K562 (cell line): ENCODE data around the gene DDIT3. TPM values are rescaled to one million over a fixed set of nuclear protein-coding genes. Genes with fewer than 3 reads are reported as not detected.

Source experiments
- BHLHE40 ChIP-seq: IDR thresholded peaks from 2 replicates; pipeline ENCODE4 v1.6.1; 2011; ENCODE audit warnings: low read length, improper control_type of control experiment
- CCAR2 ChIP-seq: fragments of 200-400 bp; formaldehyde crosslinking; IDR thresholded peaks from 2 replicates; pipeline ENCODE4 v1.6.1; 2017; ENCODE audit warnings: mild to moderate bottlenecking, low read depth, low read length
- FOXK2 ChIP-seq, 2 experiments: fragments of 450-650 bp; IDR thresholded peaks in 1 of 2; conservative IDR thresholded peaks in 1 of 2; 2 replicates each; pipeline ENCODE4 v1.6.1; 2016; ENCODE audit warnings: low read depth in 2 of 2, mild to moderate bottlenecking in 1 of 2
- NCOR1 ChIP-seq: fragments of 450-650 bp; IDR thresholded peaks from 2 replicates; pipeline ENCODE4 v1.6.1; 2016; ENCODE audit warnings: mild to moderate bottlenecking, moderate library complexity
- NFATC3 ChIP-seq: fragments of 450-650 bp; IDR thresholded peaks from 2 replicates; pipeline ENCODE4 v1.6.1; 2017; ENCODE audit warnings: mild to moderate bottlenecking
- PRDM10 ChIP-seq: fragments of 450-650 bp; IDR thresholded peaks from 2 replicates; pipeline ENCODE4 v1.6.1; 2018; ENCODE audit not compliant: partially characterized antibody
- STAG1 ChIP-seq: sonication (generic); formaldehyde crosslinking; IDR thresholded peaks from 2 replicates; pipeline ENCODE4 v1.5.0; 2020; ENCODE audit warnings: missing genetic modification reagents, borderline replicate concordance
- ZBTB17 ChIP-seq: fragments of 450-650 bp; formaldehyde crosslinking; IDR thresholded peaks from 2 replicates; pipeline ENCODE4 v1.4.0; 2020; ENCODE audit warnings: mild to moderate bottlenecking
- ZBTB8A ChIP-seq: fragments of 450-650 bp; IDR thresholded peaks from 2 replicates; pipeline ENCODE4 v1.6.1; 2018; ENCODE audit warnings: mild to moderate bottlenecking, moderate library complexity; ENCODE audit not compliant: partially characterized antibody
- ZNF263 ChIP-seq: sonication (generic); formaldehyde crosslinking; IDR thresholded peaks from 2 replicates; pipeline ENCODE4 v1.8.0; 2022; ENCODE audit warnings: mild to moderate bottlenecking, missing genetic modification reagents, borderline replicate concordance
- ZNF347 ChIP-seq: fragments of 450-650 bp; formaldehyde crosslinking; IDR thresholded peaks from 2 replicates; pipeline ENCODE4 v1.4.0; 2020; ENCODE audit warnings: low read depth, mild to moderate bottlenecking, moderate library complexity
- polyA plus RNA-seq, 8 experiments: library from polyadenylated mRNA; depleted of rRNA in 4 of 8; stranded (reverse) in 5 of 8; unstranded in 3 of 8; fragments of >200 nt; fragmentation: Nextera tagmentation in 2 of 8; fragmentation: Illumina TruSeq in 1 of 8; extraction: Ambion mirVana in 2 of 8; extraction: Trizol in 1 of 8; gene quantifications; 2 replicates each; pipeline versions ENCODE4 v1.2.1 to v1.2.3, GENCODE V29; 2011 to 2014; ENCODE audit warnings: inconsistent platforms in 1 of 8, missing spikeins in 1 of 8
- total RNA-seq, 7 experiments: library from RNA; depleted of rRNA in 6 of 7; stranded (reverse); fragments of >200 nt in 6 of 7; fragmentation: Illumina TruSeq in 2 of 7; extraction: Trizol in 2 of 7; gene quantifications; 2 replicates each; pipeline versions ENCODE4 v1.2.1 to v1.2.3, GENCODE V29; 2011 to 2021; ENCODE audit warnings: low replicate concordance in 1 of 7
- TF ChIP-seq, protein P1 (sequence below): sonication (generic); formaldehyde crosslinking; IDR thresholded peaks from 2 replicates; pipeline ENCODE4 v1.8.0; 2022; ENCODE audit warnings: missing genetic modification reagents, mild to moderate bottlenecking, borderline replicate concordance
- TF ChIP-seq, protein P2 (sequence below): fragments of 450-650 bp; IDR thresholded peaks from 2 replicates; pipeline ENCODE4 v1.6.1; 2017; ENCODE audit warnings: mild to moderate bottlenecking, moderate library complexity

DDIT3 gene
- total and polyA plus RNA-seq, 9 of the 15 experiments (the other 6 are each of a cell fraction or from before 2014, with no cell fraction given): 59.1 to 272 (median 89.9) TPM

- TF ChIP-seq STAG1: no peak
- TF ChIP-seq, protein P1, sequence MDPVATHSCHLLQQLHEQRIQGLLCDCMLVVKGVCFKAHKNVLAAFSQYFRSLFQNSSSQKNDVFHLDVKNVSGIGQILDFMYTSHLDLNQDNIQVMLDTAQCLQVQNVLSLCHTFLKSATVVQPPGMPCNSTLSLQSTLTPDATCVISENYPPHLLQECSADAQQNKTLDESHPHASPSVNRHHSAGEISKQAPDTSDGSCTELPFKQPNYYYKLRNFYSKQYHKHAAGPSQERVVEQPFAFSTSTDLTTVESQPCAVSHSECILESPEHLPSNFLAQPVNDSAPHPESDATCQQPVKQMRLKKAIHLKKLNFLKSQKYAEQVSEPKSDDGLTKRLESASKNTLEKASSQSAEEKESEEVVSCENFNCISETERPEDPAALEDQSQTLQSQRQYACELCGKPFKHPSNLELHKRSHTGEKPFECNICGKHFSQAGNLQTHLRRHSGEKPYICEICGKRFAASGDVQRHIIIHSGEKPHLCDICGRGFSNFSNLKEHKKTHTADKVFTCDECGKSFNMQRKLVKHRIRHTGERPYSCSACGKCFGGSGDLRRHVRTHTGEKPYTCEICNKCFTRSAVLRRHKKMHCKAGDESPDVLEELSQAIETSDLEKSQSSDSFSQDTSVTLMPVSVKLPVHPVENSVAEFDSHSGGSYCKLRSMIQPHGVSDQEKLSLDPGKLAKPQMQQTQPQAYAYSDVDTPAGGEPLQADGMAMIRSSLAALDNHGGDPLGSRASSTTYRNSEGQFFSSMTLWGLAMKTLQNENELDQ: 0 out of 2 replicates have a peak, but pooled peaks have one; percentile 89
- no peak for TF ChIP-seq CCAR2
- TF ChIP-seq BHLHE40: peak; percentile 72
- peak; percentile 46; the same call in 1 of the 2 replicates for TF ChIP-seq ZBTB17 (CRISPR knock-in tag)
- TF ChIP-seq FOXK2 (conservative IDR thresholded peaks at IDR 0.05 in 1 of 2, IDR thresholded peaks at IDR 0.05 in 1 of 2; ENCODE audit: low read depth in 2 of 2): no peak; a peak in 1 of 4 replicates
- TF ChIP-seq NCOR1: no peak
- TF ChIP-seq PRDM10: peak; percentile 32
- TF ChIP-seq NFATC3: no peak
- no peak for TF ChIP-seq ZNF263
- no peak for TF ChIP-seq ZNF347 (CRISPR knock-in tag)
- TF ChIP-seq, protein P2, sequence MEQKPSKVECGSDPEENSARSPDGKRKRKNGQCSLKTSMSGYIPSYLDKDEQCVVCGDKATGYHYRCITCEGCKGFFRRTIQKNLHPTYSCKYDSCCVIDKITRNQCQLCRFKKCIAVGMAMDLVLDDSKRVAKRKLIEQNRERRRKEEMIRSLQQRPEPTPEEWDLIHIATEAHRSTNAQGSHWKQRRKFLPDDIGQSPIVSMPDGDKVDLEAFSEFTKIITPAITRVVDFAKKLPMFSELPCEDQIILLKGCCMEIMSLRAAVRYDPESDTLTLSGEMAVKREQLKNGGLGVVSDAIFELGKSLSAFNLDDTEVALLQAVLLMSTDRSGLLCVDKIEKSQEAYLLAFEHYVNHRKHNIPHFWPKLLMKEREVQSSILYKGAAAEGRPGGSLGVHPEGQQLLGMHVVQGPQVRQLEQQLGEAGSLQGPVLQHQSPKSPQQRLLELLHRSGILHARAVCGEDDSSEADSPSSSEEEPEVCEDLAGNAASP: no peak
- no peak for TF ChIP-seq ZBTB8A
Measured at GRCh38 chr12:57487597-57488401, 32.5 kb downstream of the DDIT3 start, which contains the start of gene MARS1 (continued).
